ENCODE results near the gene GADL1. TPM values are rescaled to one million over a fixed set of nuclear protein-coding genes. Genes with fewer than 3 reads are reported as not detected.

GADL1 gene
- total and polyA plus RNA-seq, 2 donors from 2014 or later = 0.22 to 0.54 TPM

DNA sequence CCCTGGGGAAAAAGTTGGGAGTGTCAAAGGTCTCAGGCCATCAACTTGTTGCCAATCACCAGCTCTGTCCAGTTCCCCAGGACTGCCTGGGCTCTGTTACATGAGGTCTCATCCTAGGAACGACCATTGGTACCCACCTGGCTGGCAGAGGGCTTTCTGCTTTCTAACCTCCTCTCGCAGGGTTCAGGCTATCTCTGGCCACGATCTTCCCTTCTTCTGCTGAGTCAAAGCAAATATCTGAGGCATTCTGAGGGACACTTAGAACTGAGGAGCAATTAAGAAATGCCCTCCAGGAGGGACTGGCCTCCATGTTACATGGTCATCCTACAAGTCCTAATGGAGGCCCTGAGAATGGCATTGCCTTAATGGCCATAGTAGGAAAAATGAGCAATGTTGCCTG, 210.7 kb downstream of the GADL1 start:
- H3K36me3 ChIP-seq (ENCODE audit: control insufficient read depth in 2 of 3, insufficient read depth in 3 of 3, low read length in 3 of 3) = peaks cover 2 to 13% (median 6%) of the 10 kb centered on the region in 3 donors
- H3K9ac ChIP-seq (ENCODE audit: low read length in 3 of 3) = no peak overlapping the region
- no peak for TF ChIP-seq CTCF (IDR thresholded peaks at IDR 0.05; ENCODE audit: borderline replicate concordance, extremely low read depth, insufficient read depth)
- no peaks in the 10 kb centered on the region for H3K27me3 ChIP-seq (ENCODE audit: control insufficient read depth, insufficient read depth, low read length)
- FAIRE-seq = no peak
- no peak overlapping the region for H3K27ac ChIP-seq (ENCODE audit: low read depth in 2 of 2, low read length in 2 of 2)
- H3K4me1 ChIP-seq (ENCODE audit: control insufficient read depth in 2 of 3, insufficient read depth in 2 of 3, low read depth in 1 of 3, low read length in 3 of 3) = peaks cover 2 to 23% (median 21%) of the 10 kb centered on the region in 3 donors
- DNase-seq = no peak
- intact Hi-C loops (cut with DNase I) = no loop called here
- no peak overlapping the region for H3K4me3 ChIP-seq (ENCODE audit: low read length in 3 of 3)
- H3K9me3 ChIP-seq (ENCODE audit: control insufficient read depth in 2 of 3, insufficient read depth in 1 of 3, low read length in 3 of 3) = no peaks in the 10 kb centered on the region

DNA sequence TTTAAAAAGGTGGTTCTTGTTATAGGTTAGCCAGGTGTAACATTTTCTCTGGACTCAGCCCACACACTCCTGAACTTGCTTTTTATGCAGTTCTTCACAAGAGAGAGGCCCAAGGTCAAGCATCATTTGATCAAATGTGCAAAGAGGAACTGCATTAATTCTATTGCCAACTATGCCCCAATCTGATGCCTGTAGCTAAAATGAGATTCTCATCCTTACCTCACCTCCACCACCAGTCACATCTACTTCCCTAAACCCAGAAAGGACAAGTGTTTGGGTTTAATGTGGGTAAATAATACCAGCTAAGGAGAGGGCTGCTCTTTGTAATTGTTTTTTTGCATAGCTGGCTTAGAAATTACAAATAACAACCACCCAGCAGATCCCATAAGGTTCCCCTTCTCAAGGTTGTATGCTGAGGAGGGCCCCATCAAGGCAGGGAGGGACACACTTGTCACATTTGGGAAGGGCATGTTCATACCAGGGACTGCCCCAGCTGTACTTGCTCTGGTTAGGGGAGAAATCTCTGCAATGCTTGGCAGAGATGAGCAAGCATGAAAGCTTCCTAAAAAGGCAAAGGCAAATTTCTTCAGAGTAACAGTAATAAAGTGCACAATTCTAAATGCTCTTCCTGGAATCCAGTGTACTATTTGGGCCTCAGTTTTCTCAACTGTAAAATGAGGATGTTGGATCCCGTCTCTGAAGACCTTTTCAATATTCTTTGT, 211.9 kb downstream of the GADL1 start:
- no peak for TF ChIP-seq CTCF (IDR thresholded peaks at IDR 0.05; ENCODE audit: borderline replicate concordance, extremely low read depth, insufficient read depth)
- DNase-seq = no peak
- FAIRE-seq = no peak
- no peaks in the 10 kb centered on the region for H3K27me3 ChIP-seq (ENCODE audit: control insufficient read depth, insufficient read depth, low read length)
- H3K9me3 ChIP-seq (ENCODE audit: control insufficient read depth in 2 of 3, insufficient read depth in 1 of 3, low read length in 3 of 3) = no peaks in the 10 kb centered on the region
- intact Hi-C loops (cut with DNase I) = no loop called here
- H3K9ac ChIP-seq (ENCODE audit: low read length in 3 of 3) = no peak overlapping the region
- H3K4me3 ChIP-seq (ENCODE audit: low read length in 3 of 3) = no peak overlapping the region
- peaks cover 0 to 15% (median 10%) of the 10 kb centered on the region in 3 donors for H3K36me3 ChIP-seq (ENCODE audit: control insufficient read depth in 2 of 3, insufficient read depth in 3 of 3, low read length in 3 of 3)
- peaks cover 0 to 15% (median 14%) of the 10 kb centered on the region in 3 donors for H3K4me1 ChIP-seq (ENCODE audit: control insufficient read depth in 2 of 3, insufficient read depth in 2 of 3, low read depth in 1 of 3, low read length in 3 of 3)
- peak overlapping the region in 1 of 2 donors; percentile 10 for H3K27ac ChIP-seq (ENCODE audit: low read depth in 2 of 2, low read length in 2 of 2)

- intact Hi-C loops (cut with DNase I) = no loop called here
- Histone ChIP-seq H3K4me1 (ENCODE audit: control insufficient read depth in 2 of 3, insufficient read depth in 2 of 3, low read depth in 1 of 3, low read length in 3 of 3) (peaks cover 0 to 20% (median 15%) of the 10 kb centered on the region in 3 donors), H3K27ac (ENCODE audit: low read depth in 2 of 2, low read length in 2 of 2) (peak overlapping the region; percentile 23 to 51), H3K9me3 (ENCODE audit: control insufficient read depth in 2 of 3, insufficient read depth in 1 of 3, low read length in 3 of 3) (no peaks in the 10 kb centered on the region), H3K9ac (ENCODE audit: low read length in 3 of 3) (no peak overlapping the region), H3K4me3 (ENCODE audit: low read length in 3 of 3) (no peak overlapping the region), H3K36me3 (ENCODE audit: control insufficient read depth in 2 of 3, insufficient read depth in 3 of 3, low read length in 3 of 3) (peaks cover 0 to 23% (median 10%) of the 10 kb centered on the region in 3 donors), H3K27me3 (ENCODE audit: control insufficient read depth, insufficient read depth, low read length) (no peaks in the 10 kb centered on the region)
- FAIRE-seq (no peak), DNase-seq (peak in 2 of 5 donors; percentile 65 to 81)
- TF ChIP-seq CTCF (IDR thresholded peaks at IDR 0.05; ENCODE audit: borderline replicate concordance, extremely low read depth, insufficient read depth) = no peak
Measured at GRCh38 chr3:30681649-30682211, 212.7 kb downstream of the GADL1 start.

All from kidney (tissue), 14 donors.